Occipital lobe (tissue), 2 donors: Measurements from ENCODE around the gene FOXP4. TPM values are rescaled to one million over a fixed set of nuclear protein-coding genes. Genes with fewer than 3 reads are reported as not detected.

Experiments
- DNase-seq: peaks from one replicate; lab custom pipeline; 2025; lab: John Stamatoyannopoulos, UW
- total RNA-seq: library from RNA; depleted of rRNA; stranded (reverse); fragments of >200 nt; gene quantifications from one replicate; pipeline ENCODE4 v1.2.3, GENCODE V29; 2014

FOXP4 gene
- total RNA-seq, 1 donor from 2014 or later: 0.94 TPM

GRCh38 chr6:41563060-41563776, 17.0 kb downstream of the FOXP4 start:
- no peak for DNase-seq

GRCh38 chr6:41564448-41565142, 18.4 kb downstream of the FOXP4 start:
- DNase-seq: no peak

DNA sequence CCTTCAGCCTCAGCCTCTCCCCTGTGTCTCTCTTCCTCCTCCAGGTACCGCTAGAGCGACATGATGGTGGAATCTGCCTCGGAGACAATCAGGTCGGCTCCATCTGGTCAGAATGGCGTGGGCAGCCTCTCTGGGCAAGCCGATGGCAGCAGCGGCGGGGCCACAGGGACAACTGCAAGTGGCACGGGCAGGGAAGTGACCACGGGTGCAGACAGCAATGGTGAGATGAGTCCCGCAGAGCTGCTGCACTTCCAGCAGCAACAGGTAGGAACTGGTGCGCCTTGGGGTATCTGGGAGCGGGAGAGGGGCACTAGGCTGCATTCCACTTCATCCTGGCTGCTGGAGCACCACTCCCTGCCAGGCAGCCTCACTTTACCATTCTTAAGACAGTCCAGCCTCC, 19.5 kb downstream of the FOXP4 start:
- no peak for DNase-seq

- no peak for DNase-seq
Measured at GRCh38 chr6:41566961-41567360, 20.8 kb downstream of the FOXP4 start.

DNA sequence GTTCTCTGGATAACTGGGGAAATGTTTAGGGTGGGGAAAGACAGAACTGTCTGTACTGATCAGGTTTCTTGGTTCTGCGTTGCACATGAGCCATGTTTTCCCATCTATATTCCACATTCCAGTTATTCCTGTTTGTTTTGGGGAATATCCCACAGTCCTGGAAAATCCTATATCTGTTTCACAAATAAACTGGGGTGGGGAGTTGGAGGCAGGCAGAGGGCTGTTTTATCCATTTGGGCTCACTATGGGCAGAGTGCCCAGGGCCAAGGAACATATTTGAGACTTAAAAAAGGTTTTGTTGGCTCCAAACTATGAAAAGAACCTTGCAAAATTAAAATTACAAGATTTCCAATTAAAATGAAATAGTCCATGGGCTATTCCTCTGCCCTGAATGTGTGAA, 21.5 kb downstream of the FOXP4 start:
- no peak for DNase-seq

DNA sequence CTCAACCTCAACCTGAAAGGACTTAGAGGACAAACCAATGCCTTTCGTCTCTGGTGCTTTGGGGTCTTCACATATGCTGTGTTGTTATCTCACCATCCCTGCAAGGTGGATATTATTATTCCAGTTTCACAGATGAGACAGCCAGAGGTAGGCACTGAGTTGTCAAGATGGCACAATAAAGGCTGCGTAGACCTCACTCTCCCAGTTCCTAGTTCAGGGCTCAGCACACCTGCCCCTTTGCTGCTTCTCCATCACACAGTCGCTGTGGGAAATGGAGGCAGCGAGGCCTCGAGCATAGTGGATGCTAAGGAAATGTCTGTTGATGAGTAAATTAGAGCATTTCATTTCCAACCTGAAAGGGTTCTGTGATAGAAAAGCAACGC, 22.0 kb downstream of the FOXP4 start:
- DNase-seq: no peak

GRCh38 chr6:41568585-41569384, 22.6 kb downstream of the FOXP4 start:
- no peak for DNase-seq

GRCh38 chr6:41570259-41570615, 24.1 kb downstream of the FOXP4 start:
- no peak for DNase-seq

DNA sequence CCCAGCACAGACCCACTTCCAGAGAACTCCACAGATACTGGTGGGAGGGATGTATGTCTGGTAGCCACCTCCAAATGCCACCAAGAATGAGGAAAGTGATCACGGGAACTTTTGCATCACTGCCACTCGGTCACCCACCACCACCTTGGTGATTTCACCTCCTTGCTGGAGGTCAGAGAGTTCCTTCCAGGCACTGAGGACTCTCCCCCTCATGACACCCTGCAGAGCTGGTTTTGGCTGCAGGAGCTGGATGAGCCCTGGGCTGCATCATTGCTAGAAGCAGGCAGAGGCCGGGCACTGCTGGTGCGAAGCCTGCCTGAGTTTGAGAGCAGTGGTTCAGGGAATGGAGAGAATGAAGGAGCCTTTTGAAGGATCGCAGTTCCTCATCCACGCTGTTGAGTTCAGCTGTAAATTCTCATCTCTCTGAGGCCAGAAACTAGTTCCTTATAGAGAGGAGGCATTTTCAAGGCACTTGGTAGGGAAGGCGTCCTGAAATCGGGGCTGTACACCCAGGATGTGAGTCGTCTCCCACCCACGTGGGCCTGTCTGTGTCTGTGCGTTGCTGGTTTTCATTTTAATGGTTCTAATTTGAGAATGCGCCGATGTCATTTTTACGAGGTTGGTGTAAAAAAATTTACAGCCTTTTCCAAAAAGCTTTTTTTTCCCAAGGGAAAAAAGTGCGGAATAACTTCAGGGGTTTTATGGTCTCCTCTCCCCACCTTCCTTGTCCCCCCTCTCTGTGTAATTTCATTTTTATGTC, 25.0 kb downstream of the FOXP4 start:
- no peak for DNase-seq

DNA sequence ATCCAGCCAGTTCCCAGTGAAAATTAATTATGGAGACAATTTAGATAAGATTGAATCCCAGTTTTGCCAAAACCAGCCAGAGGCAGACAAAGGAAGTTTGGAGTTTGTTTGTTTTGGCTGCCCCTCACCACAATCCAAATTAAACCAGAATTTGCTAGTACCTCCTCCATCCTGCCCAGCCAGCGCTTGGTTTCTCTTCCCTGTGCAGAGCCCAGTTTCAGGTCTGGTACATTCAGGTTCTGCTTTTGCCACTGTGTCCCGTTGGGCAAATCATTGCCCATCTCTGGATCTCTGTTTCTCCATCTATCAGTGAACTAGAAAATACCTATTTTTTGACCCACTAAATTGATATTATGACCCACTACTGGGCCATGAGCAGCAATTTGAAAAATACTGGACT, 26.4 kb downstream of the FOXP4 start:
- DNase-seq: no peak

DNA sequence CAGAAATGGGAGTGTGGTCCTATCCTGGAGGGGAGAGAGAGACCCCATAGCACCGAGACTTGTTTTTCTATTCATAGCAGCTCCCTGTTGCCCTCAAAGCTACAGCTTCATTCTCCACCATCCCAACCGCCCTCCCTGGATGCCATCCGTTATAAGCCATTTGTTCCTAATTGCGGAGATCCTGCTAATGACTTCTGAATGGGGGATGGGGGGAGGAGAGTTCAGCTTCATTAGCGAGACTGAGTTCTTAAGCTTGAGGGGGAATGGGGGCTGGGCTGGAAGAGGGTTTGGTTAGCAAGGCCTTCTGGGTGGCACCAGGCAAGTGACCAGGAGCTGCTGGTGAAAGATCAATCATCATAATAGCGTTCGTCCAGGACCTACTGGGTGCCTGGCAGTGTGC, 27.1 kb downstream of the FOXP4 start:
- DNase-seq: no peak

- DNase-seq: no peak
Measured at GRCh38 chr6:41573985-41574384, 27.8 kb downstream of the FOXP4 start.

GRCh38 chr6:41575598-41575997, 29.4 kb downstream of the FOXP4 start:
- no peak for DNase-seq

GRCh38 chr6:41576667-41577066, 30.5 kb downstream of the FOXP4 start:
- no peak for DNase-seq

- no peak for DNase-seq
Measured at GRCh38 chr6:41577356-41578216, 31.4 kb downstream of the FOXP4 start.

DNA sequence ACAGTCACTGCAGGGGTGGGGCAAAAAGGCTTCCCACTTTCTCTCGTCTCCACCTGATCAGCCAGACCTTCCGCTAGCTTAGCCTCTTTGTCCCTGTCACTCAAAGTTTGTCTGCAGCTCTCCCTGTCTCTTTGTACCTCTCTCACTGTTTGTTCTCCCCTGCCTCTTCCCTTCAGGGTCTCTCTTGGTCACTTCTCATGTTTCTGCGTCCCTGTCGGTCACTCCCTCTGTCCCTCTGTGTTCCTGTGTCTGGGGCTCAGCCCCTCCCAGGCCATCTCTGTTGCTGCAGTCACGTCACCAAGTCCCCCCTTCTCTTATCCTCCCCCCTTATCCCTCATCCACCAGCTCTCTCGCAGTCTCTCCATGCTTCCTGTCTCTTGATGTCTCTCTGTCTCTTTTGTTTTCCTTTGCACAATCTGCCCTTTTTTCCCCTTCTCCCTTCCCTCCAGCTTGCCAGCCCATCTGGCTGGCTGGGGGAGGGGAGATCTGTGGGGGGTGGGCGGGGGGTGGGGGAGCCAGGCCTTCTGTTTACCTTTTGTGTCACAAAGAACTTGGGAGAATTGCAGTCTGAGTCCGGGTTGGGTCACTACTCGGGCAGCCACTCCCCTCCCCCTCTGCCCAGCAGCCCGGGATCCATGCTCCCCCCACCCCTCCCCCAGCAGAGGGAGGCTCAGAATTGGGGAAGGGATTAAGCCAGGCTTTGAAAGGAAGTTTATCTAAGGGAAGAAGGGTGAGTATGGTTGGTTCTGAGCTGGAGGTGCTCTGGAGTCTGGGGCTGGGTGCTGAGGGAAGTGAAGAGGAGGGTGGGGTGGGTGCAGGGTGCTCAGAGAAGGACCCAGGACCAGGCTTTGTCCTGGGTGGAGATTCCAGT, 32.3 kb downstream of the FOXP4 start:
- DNase-seq: no peak

- DNase-seq: no peak
Measured at GRCh38 chr6:41579088-41579610, 33.0 kb downstream of the FOXP4 start.

- DNase-seq: no peak
Measured at GRCh38 chr6:41580690-41581089, 34.5 kb downstream of the FOXP4 start.

DNA sequence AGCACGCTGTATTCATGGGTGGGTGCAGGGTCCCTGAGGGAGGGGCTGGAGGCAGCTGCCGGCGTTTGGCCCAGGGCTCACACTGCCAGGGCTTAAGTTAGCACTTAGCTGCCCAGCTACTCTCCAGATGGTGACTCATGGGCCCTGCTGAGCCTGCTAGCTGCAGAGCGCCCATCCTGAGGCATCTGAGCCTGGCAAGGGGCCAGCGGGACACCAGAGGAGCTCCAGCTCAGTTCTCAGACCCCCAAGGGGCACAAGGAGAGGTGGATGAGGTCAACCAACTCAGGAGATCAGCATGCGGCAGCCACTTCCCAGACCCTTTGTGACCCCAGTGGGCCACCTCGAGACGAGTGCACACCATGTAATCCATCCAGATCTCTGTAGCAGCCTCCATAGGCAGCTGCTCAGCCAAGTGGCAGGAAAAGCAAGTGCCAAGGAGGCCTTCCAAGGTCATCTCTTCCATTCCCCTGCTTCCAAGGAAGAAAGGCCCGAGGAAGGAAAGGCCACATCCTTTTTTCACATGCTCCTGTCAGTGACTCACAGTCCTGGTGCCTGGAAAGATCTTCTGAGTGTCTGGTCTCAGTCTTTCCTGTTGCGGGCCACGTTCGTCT, 35.3 kb downstream of the FOXP4 start:
- DNase-seq: no peak
